NB4 (cell line): ENCODE results near the gene POP4.

Source experiments
- CTCF ChIP-seq: IDR thresholded peaks from one replicate; pipeline ENCODE4 v1.5.1; 2012; ENCODE audit warnings: low read depth, low read length
- POLR2A ChIP-seq: IDR thresholded peaks from 2 replicates; pipeline ENCODE4 v1.6.1; 2011; ENCODE audit warnings: mild to moderate bottlenecking; ENCODE audit not compliant: insufficient read length; ENCODE audit errors: extremely low read depth

- TF ChIP-seq CTCF (no peak), POLR2A (no peak)
Measured at GRCh38 chr19:29571181-29571580, 34.9 kb upstream of the POP4 start.
